Dedifferentiated amniotic fluid mesenchymal stem cell (primary cell): ENCODE measurements around the gene QRICH1.
A peak's percentile ranks its signal among the peaks of the same experiment; 100 is the strongest.

Experiments
- DNase-seq: peaks from one replicate; pipeline ENCODE4 v3.0.0-alpha.2; 2016; ENCODE audit errors: extremely low spot score

The QRICH1 gene

DNA sequence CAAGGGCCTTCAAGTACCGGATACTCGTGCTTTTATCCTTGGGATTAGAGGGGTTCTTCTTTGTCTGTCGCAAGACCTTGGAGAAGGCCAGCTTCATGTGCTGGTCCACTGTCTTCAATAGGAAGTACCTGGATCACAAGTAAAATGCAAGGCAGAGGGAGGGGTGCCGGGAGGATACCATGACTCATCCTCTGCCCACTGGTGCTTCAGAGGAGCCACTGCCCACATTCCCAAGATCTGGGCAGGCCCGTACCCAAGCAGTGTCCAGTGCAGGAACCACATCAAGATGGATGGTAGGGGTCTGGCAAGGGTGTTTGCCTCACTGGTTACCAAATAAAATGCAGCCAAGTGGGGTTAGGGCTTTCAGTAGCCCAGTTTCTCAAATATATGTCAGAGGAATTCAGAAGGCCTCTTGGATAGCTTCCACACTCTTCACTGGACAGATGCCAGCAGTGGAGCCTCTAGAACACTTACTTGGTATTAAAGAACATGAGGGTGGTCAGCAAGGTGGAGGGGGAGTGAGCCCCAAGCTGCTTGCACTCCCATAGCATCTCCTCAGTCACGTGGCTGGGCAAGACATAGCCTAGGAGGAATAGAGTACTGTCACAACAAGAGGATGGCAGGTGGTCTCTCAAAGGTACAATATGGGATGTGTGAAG is 61.1 kb downstream of the QRICH1 start:
- no peak for DNase-seq

DNA sequence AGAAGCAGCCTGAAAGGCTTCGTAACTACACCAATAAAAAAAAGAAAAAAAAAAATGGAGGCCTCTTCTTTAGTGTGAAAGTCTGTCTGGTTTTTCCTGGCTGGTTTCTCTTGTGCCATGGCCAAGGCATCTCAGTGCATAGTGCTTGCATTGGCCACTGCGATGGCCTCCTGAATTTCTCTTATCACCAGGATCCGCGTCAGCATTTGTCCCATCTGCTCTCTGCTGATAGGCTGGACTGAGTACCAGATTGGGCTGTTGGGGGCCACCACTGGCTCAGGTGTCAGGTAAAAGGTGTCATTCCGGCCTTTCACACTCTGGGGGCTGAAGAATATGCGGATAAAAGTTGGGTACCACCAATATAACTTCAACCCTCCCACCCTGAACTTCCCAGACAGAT is 63.5 kb downstream of the QRICH1 start:
- DNase-seq = no peak

DNA sequence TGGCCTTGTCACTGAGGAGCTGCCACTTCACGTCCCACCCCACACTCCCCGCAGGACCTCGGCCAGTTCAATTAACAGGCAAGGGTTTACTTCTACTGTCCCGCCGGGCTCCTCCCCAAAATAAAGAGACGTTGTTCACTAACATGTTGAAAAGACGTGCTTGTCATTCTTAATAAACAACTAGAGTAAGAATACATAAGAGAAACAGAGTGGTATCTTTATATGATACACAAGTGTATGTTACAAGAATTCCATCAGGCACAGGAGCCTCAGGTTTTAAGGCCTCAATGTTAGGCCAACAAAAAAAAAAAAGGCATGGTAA is 64.3 kb downstream of the QRICH1 start:
- no peak for DNase-seq

DNA sequence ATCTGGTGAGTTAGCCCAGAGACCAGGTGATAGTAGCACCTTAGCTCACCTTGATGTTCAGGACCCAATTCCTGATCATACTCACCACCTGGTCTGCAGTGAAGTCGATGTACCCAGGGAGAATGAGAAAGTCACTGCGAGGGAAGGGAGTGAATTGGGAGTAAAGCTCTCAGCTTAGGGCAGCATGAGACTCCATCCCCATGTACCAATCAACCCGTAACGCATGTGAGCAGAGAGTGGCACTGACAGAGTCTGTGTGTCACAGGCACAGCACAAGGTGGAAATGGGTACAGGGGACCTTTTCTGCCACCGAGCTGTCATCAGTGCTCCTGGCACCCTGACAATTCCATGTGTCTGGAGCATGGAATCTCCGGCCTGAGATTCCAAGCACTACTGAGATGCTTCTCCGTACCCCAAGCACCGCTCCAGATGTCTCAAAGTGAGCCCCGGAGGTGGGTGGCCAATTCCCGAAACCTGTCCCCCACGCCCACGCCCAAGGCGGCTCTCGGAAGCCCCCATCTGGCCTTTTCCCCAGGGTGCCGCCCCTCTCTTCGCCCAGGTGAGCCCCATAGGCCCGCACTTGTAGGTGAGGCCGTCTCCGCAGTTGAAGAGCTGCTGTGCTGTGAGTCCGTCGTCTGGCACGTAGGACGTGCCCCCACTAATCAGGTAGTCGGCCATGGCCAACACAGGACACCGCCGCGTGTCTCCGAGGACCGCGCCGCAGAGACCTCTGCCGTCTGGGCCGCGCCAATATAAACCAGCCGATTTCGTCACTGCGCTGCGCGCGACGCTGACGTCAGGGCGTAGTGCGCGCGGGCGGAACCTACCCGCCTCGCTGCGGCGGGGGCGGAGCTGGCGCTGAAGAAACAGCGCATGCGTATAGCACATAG is 65.0 kb downstream of the QRICH1 start, which contains the start of gene IMPDH2:
Gene IMPDH2 (minus strand): TSS at position 726 of the 890 bp plus-strand sequence. CDS start 48 bp downstream, at position 678.
- peak; percentile 88 for DNase-seq

DNA sequence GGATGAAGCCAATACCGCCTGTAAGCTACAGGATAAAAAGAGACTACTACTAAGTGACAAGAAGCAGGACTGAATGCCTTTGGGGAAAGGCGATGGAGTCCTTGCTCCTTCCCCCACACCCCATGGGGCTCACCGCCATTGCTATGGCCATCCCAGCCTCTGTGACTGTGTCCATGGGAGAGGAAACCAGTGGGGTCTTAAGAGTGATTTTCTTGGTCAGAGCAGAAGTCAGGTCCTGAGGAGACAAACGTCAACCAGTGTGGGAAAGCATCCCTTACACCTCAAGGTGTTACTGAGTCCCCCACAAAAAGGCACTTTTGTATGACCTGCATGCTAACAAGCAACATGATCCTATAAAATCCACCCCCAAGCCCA is 65.6 kb downstream of the QRICH1 start:
- DNase-seq = no peak

DNA sequence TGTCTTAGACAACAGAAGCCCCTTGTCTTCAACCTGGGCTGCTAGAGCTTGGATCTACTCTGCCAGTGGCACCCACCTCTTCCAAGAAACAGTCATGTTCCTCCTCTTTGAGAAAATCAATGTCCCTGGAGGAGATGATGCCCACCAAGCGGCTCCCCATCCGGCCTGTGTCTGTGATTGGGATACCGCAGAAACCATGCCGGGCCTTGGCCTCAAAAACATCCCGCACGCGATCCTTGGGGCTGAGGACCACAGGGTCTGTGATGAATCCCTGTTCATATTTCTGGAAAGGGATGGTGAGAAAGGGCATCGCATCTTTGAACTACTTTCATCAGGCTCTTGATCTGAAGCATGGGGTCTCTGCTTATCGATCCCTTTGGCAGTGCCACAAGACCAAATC is 66.2 kb downstream of the QRICH1 start:
- no peak for DNase-seq

DNA sequence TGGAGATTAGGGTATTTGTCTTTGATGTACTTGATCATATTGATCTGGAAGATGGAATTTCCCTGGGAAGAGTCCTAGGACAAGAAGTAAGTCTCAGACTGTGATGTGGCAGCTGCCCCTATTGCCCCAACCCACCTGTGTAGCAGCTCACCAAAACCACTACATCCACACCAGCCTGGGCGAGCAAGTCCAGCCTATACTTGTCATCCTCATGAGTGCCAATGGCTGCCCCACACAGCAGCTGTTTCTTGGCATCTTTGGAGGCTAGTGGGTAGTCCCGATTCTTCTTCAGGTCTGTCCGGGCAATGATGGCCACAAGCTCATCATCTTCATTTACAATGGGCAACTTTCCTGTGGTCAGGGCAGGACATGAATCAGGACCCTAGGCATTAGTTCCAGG is 67.3 kb downstream of the QRICH1 start:
- DNase-seq = no peak

DNA sequence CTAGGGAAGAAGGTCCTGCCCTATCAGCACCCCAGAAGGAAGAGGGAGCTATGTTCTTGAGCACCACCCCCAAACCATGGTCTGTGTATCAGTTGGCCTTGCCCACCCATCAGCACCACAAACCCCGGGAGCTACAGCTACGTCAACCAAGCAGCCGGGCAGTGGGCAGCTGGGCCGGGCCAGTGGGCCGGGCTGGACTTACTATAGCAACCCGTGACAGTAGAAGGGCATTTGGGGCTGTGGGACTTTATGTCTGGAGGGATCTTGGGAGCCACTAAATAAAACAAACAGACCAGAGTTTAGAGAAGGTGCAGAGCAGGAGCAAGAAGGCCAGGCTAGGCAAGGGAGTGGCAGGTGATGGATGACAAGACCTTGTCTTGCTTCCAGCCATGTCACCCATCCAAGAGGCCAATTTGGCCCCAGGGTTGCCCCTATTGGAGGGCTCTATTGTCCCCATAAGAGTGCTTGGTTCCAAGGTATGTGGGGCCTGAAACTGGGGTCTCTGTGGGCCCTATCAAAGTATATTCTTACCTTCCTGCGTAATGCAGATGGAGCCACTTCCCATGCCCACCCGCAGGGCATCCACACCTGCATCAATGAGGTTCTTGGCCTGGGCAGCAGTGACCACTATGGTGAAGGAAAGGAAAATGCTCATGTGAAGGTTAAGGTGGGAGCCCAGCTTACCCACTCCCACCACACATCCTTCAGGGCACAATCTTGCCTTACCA is 67.9 kb downstream of the QRICH1 start:
- DNase-seq = no peak

DNA sequence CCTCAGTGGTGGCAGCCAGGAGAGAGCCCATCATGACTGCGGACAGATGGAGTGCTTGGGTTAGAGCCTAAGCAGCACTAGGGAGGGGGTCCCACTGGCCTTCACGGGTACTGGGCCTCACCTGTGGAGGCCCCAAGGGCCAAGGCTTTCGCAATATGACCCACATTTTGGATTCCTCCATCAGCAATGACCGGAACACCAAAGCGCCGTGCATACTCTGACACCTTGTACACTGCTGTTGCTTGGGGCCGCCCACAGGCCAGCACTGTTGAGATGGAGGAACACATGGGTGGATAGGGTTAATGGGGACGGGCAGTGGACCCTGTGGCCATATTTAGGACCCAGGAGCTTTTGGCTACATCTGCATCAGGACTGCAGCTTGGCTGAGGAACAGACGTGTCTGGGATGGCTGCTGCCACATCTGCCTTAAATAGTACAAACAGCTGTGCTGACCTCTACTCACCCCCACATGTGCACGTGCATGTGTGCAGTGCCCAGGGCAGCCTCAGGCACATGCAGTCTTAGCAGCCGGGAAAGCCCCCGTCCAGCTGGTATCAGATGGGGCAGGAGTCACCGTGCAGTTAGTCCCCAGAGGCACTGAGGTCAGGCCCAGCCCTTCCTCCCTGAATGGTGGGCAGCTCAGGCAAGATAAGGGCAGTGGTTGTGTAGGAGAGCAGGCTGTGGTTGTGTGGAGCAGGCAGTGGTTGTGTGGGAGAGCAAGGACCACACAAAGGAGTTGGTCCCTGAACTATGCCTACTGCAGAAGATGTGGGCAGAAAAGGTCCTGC is 68.7 kb downstream of the QRICH1 start:
- no peak for DNase-seq

DNA sequence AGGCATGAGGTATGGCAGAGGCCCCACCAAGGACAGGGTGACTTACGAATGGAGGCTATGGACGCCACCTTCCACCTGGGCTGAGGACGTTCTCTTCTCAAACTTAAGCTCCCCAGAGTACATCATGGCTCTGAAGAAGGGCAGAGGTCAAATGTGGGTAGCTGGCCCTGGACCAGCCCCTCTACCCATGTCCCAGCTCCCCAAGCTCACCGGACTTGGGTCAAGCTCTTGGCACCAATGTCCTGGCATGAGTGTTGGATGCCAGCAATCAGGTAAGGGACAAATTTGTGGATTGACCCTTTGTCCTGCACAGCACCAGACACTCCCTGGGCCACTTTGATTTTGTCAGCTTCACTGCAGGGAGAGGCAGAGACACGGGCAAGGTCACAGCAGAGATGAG is 69.4 kb downstream of the QRICH1 start:
- no peak for DNase-seq

DNA sequence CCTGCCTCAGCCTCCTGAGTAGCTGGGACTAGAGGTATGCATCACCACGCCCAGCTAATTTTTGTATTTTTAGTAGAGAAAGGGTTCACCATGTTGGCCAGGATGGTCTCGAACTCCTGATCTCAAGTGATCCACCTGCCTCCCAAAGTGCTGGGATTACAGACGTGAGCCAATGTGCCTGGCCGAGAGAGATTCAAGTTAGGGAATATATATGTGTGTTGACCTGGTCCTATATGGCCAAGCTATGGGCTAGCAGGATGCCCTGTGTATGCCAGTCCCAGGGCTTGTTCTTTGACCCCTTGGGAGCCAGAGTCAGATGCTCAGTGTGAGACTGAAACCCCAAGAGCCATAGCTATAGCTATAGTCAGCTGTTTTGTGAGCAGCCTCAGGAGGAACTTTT is 70.1 kb downstream of the QRICH1 start:
- DNase-seq = no peak

DNA sequence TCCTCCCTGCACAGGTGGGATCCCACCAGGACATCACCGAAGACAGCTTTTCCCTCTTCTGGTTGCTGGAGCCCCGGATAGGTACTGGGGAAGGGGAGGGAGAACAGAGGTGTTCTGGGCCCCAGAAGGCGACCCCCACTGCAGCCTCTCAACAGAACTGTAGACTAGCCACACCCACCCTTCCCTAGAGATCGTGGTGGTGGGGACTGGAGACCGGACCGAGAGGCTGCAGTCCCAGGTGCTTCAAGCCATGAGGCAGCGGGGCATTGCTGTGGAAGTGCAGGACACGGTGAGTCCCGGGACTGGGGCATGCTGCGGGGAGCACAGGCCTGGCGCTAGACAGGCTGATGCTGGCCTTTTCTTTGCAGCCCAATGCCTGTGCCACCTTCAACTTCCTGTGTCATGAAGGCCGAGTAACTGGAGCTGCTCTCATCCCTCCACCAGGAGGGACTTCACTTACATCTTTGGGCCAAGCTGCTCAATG is 71.1 kb downstream of the QRICH1 start:
- no peak for DNase-seq

DNA sequence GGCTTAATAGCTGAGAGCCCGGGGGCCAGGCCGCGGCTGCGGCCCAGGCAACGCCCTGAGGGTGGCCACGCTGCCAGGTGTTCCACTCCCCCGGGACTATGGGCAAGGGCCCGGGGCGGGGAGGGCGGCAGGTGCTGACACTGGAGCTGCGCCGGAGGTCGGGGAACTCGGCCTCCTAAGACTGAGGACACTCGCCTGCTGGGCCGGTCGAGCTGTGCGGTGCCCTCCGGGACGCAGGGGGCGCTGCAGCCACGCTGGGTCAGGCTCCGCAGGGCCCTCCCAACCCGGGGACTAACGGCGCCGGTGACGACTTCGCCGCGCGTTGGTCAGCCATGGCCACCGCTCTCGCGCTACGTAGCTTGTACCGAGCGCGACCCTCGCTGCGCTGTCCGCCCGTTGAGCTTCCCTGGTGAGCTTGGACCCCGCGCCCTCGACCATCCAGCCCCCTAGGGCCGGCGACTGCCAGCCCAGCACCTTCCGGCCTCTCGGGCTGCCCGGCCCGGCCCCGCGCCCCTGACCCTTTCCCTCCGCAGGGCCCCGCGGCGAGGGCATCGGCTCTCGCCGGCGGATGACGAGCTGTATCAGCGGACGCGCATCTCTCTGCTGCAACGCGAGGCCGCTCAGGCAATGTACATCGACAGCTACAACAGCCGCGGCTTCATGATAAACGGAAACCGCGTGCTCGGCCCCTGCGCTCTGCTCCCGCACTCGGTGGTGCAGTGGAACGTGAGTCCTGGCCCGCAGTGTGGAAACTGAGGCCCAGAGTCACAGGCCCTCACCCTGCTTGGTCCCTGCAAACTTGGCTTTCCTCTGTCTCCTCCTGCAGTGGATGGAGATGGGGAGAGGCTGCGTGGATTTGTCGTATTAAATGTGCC is 71.8 kb downstream of the QRICH1 start, which contains the start of gene NDUFAF3:
Gene NDUFAF3 (plus strand): TSS at position 309 of the 875 bp plus-strand sequence. CDS start 24 bp downstream, at position 333.
- peak; percentile 89 for DNase-seq

DNA sequence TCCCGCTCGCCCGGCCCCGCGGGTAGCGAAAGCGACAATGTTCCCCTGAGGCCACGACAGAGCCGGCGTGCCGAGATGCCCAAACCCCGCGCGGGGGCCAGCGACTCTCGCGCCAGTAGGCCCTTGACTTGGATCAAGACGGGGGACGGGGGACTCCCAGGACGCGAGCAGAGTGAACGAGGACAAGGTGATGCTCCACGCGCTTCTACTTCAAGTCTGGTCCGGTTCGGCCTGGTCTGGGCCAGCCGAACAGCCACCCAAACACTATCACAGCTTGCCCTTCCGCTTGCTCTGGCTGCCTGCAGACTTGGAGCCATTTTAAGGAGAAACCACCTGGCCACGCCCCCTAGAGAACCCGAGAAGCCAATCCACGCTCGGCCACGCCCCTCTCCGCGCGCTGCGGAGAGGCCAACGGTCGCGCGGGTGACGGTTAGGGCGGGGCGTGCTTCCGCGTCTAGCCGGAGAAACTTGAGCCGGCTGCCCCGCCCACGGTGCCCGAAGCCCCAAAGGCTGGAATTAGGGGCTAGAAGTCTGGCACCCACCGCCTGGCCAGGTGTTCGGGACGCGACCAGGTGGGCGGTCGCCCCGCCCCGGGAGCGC is 72.6 kb downstream of the QRICH1 start:
- DNase-seq = peak; percentile 96

DNA sequence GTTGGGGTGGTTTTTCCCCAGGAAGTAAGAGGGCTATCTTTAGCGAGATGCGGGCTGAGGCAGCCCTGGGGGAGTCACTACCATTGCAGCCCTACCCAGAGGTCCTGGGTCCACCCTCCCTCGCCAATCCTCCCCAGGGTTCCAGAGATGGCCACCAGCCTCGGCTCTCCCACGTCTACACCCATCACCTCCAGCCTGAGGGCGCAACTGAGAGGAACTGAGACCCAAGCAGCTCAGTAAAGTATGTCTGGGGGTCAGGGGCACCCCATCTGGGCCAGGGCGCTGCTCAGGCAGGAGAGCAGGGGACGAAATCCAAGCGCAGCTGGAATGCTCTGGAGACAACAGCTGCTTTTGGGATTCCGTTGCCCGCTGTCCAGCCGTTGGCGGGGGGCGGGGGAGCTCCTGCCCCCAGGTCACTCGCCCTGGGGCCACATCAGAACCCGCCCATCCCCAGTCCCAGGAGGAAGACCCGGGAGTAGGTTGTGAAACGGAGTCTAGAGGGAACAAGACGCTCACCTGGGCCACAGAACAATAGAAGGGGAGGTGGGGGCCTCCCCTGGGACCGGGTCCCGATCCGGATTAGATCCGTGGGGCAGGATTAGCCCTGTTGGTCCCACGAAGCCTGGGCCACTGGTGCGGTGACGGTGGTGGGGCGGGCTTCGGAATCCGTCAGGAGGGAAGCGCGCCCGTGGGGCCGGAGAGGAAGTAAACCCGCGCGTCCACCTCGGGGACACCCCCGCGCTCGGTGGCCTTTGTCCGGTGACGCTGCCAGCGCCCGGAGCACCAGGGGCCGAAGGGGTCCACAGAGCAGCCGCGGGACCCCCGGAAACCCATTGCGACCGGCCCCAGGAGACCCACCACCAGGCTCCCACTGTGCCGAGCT is 73.3 kb downstream of the QRICH1 start:
- DNase-seq = no peak

DNA sequence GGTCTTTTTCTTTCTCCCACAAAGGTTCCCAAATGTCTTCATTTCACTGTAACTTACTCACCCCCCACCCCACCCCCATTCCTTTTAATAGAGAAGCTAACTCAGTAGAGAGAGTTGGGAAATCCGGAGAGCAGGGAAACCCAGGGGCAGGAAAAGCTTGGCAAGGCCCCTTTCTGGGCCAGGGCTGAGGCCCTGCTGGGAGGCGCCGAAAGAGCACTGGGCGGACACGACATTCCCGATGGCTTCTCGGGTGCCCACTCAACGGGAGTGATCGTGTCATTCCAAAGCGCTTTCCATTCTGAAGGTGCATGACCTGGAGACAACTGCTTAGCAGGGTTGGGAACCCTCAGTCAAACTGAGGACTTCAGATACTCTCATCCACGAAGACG is 73.9 kb downstream of the QRICH1 start:
- no peak for DNase-seq

DNA sequence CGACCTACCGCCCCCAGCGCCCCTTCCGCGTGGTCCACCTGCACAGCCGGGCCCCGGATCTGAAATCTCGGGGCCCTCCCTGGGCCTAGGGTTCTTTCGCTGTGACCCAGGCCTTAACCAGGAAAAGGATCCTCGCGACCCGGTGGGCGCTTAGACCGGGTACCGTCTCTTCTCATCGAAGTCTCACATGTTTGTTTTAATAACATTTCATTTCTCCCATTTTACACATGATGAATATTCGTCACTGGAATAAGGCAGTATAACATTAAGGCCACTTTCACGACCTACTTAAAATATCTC is 75.2 kb downstream of the QRICH1 start:
- DNase-seq = no peak

DNA sequence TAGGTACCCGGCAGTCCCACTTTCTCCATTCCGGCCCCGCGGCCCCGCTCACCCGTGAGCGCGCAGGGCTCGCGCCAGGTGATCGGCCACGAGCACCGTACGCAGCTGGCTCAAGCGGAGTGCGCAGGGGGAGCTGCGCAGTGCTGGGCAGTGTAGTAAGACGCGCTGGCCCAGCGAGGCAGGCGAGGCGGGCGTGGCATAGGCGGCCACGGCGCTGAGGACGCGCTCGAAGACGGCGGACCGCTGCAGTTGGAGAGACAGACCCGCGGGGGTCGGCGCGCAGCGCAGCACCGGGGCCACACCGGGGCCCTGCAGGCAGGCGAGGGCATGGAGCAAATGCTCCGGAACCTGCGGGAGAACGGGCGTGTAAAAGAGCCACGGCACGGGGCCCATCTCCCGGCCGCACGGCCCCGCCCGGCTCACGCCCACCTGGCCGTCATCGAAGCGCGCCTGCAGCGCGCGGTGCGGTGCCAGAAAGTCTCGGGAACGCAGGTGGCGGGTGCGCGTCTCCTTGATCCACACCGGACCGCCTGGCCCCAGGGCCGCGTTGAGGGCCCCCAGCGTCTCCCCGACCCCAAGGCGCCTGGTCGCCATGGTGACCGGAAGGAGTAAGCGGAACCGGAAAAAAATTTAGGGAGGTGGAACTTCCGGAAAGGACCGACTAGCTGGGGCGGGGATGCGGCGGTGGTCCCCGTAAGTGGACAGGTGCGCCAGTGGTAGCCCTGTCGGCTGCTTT is 75.7 kb downstream of the QRICH1 start, which contains the start of gene DALRD3:
Gene DALRD3 (minus strand): TSS at position 610 of the 736 bp plus-strand sequence. CDS start 16 bp downstream, at position 594.
- no peak for DNase-seq
